HepG2 (cell line): ENCODE measurements around the gene CCDC201. TPM values are rescaled to one million over a fixed set of nuclear protein-coding genes. Genes with fewer than 3 reads are reported as not detected.

Experiments
- ATAC-seq: fragments of 200-7000 bp; cut with Tn5 transposase; 3 replicates; pipeline ENCODE4 v1.9.1; 2020; ENCODE audit warnings: mild to moderate bottlenecking, moderate library complexity
- BruUV-seq: library from RNA; stranded (reverse); fragments of 400-500 nt; replicated peaks from 2 replicates; lab custom pipeline; 2021; lab: Mats Ljungman, UMichigan
- CTCF ChIA-PET: fragments of 300-600 bp; formaldehyde crosslinking; extraction: SDS; loops from one replicate; lab custom pipeline; 2021; ENCODE audit warnings: low total read pairs, inconsistent platforms, low intra/inter-chr PET ratio; lab: Yijun Ruan, JAX
- POLR2A ChIA-PET: fragments of 350-600 bp; sonication (Branson Sonifier 250); formaldehyde crosslinking; loops from one replicate; lab custom pipeline; 2020; ENCODE audit warnings: antibody characterized with exemption, inconsistent platforms; lab: Yijun Ruan, JAX
- DNase-seq: peaks from one replicate; pipeline ENCODE4 v3.0.0-alpha.2; 2015; ENCODE audit warnings: low spot score
- FAIRE-seq: peaks from 3 replicates; lab custom pipeline; 2011; peaks lifted over from hg19 to GRCh38; lab: Jason Lieb, UNC
- H2AFZ ChIP-seq: one replicate; pipeline ENCODE4 v1.6.1; 2011; ENCODE audit warnings: low read length, inconsistent platforms
- H3K27ac ChIP-seq: fragments of 300-600 bp; 3 replicates; pipeline ENCODE4 v1.8.0; 2011; ENCODE audit warnings: mixed run types, mild to moderate bottlenecking, mixed read lengths, low read length, inconsistent platforms; ENCODE audit not compliant: insufficient read depth; ENCODE audit errors: extremely low read length
- H3K27me3 ChIP-seq, 2 experiments: fragments of 200-600 bp in 1 of 2; 2 replicates in 1 of 2; 3 replicates in 1 of 2; pipeline versions ENCODE4 v1.6.0 to v1.8.0; 2011; ENCODE audit warnings: low read length in 2 of 2, mild to moderate bottlenecking in 2 of 2, moderate library complexity in 2 of 2, inconsistent platforms in 1 of 2; ENCODE audit not compliant: insufficient read depth in 2 of 2, control insufficient read depth in 1 of 2
- H3K36me3 ChIP-seq, 2 experiments: fragments of 200-600 bp in 1 of 2; replicated peaks in 1 of 2; 2 replicates in 1 of 2; 3 replicates in 1 of 2; pipeline versions ENCODE4 v1.5.1 to v1.8.0; 2011; ENCODE audit warnings: low read length in 2 of 2, inconsistent platforms in 1 of 2; ENCODE audit not compliant: insufficient read depth in 2 of 2, control insufficient read depth in 1 of 2
- H3K4me1 ChIP-seq: 2 replicates; pipeline ENCODE4 v1.5.1; 2012; ENCODE audit warnings: low read length, inconsistent platforms; ENCODE audit not compliant: insufficient read depth
- H3K4me2 ChIP-seq: 2 replicates; pipeline ENCODE4 v1.6.0; 2011; ENCODE audit warnings: low read depth, low read length, inconsistent platforms
- H3K4me3 ChIP-seq, 3 experiments: fragments of 200-600 bp in 1 of 3; sonication (generic), shearing (Covaris generic) in 1 of 3; replicated peaks in 1 of 3; 2 replicates each; pipeline ENCODE4 v1.5.1; 2011 to 2016; ENCODE audit warnings: low read length in 3 of 3, inconsistent platforms in 2 of 3, low read depth in 2 of 3, mild to moderate bottlenecking in 2 of 3, control low read depth in 1 of 3, mixed read lengths in 1 of 3; ENCODE audit not compliant: insufficient read depth in 1 of 3
- H3K79me2 ChIP-seq: one replicate; pipeline ENCODE4 v1.6.1; 2011; ENCODE audit warnings: low read length, inconsistent platforms; ENCODE audit not compliant: insufficient read depth
- H3K9ac ChIP-seq: 2 replicates; pipeline ENCODE4 v1.6.0; 2011; ENCODE audit warnings: mild to moderate bottlenecking, low read depth, low read length, inconsistent platforms; ENCODE audit not compliant: insufficient read depth
- H3K9me3 ChIP-seq: 2 replicates; pipeline ENCODE4 v1.5.1; 2012; ENCODE audit warnings: mild to moderate bottlenecking, low read length
- H4K20me1 ChIP-seq: 2 replicates; pipeline ENCODE4 v1.6.0; 2011; ENCODE audit warnings: inconsistent platforms, mild to moderate bottlenecking, low read length, moderate library complexity; ENCODE audit not compliant: insufficient read depth
- GPN1 ChIP-seq: sonication (generic); formaldehyde crosslinking; IDR thresholded peaks from 2 replicates; pipeline ENCODE4 v1.5.1; 2020; ENCODE audit warnings: missing genetic modification reagents, borderline replicate concordance
- MATR3 ChIP-seq: sonication (generic); formaldehyde crosslinking; IDR thresholded peaks from 2 replicates; pipeline ENCODE4 v1.4.0; 2020; ENCODE audit warnings: missing genetic modification reagents
- NFRKB ChIP-seq: fragments of 450-650 bp; IDR thresholded peaks from 2 replicates; pipeline ENCODE4 v1.6.1; 2017
- PITX1 ChIP-seq: sonication (generic); formaldehyde crosslinking; IDR thresholded peaks from 2 replicates; pipeline ENCODE4 v1.5.1; 2020; ENCODE audit warnings: mild to moderate bottlenecking, missing genetic modification reagents
- SMARCC2 ChIP-seq: fragments of 450-650 bp; IDR thresholded peaks from 2 replicates; pipeline ENCODE4 v1.6.1; 2017; ENCODE audit warnings: antibody characterized with exemption, mild to moderate bottlenecking
- SRSF4 ChIP-seq: fragments of 200-400 bp; formaldehyde crosslinking; IDR thresholded peaks from one replicate; pipeline ENCODE4 v1.6.1; 2018; ENCODE audit warnings: mild to moderate bottlenecking, low read depth, low read length, moderate library complexity; ENCODE audit not compliant: poor library complexity, severe bottlenecking
- SSRP1 ChIP-seq: IDR thresholded peaks from 2 replicates; pipeline ENCODE4 v1.6.1; 2016; ENCODE audit warnings: control low read depth
- ZFAT ChIP-seq: sonication (generic); formaldehyde crosslinking; conservative IDR thresholded peaks from 2 replicates; pipeline ENCODE4 v1.8.1; 2023; ENCODE audit warnings: missing genetic modification reagents, inconsistent platforms
- ZHX2 ChIP-seq, 2 experiments: sonication (generic) in 1 of 2; formaldehyde crosslinking in 1 of 2; IDR thresholded peaks; 2 replicates each; pipeline versions ENCODE4 v1.6.1 to v1.9.0; 2014 to 2022; ENCODE audit warnings: antibody characterized with exemption in 1 of 2, borderline replicate concordance in 1 of 2, inconsistent platforms in 1 of 2, low read depth in 1 of 2, missing genetic modification reagents in 1 of 2
- ZNF264 ChIP-seq: sonication (generic); formaldehyde crosslinking; IDR thresholded peaks from 2 replicates; pipeline ENCODE4 v1.4.0; 2020; ENCODE audit warnings: missing genetic modification reagents
- WGBS: methylation state at CpG from one replicate; pipeline ENCODE4 v1.1.6; 2017; ENCODE audit warnings: low lambda C conversion rate; 5-methylcytosine and 5-hydroxymethylcytosine counted together
- in situ Hi-C: cut with HindIII; loops from 2 replicates; pipeline ENCODE4 v1.10.0; 2017; ENCODE audit warnings: low pct_unique_long_range_greater_than_20kb; ENCODE audit not compliant: extremely low pct_ligation_motif_present
- intact Hi-C: fragments of 100-400 bp; cut with micrococcal nuclease; formaldehyde crosslinking; loops from one replicate; pipeline ENCODE4 v1.10.0; 2022; ENCODE audit not compliant: unreplicated experiment
- polyA plus RNA-seq, 8 experiments: library from polyadenylated mRNA; depleted of rRNA in 3 of 8; stranded (reverse) in 7 of 8; unstranded in 1 of 8; fragments of >200 nt; fragmentation: Illumina TruSeq in 4 of 8; extraction: Trizol in 4 of 8; gene quantifications; 2 replicates each; pipeline versions ENCODE4 v1.2.1 to v1.2.3, GENCODE V29; 2011 to 2016; ENCODE audit warnings: low read depth in 4 of 8, missing spikeins in 1 of 8, mixed read lengths in 1 of 8; ENCODE audit not compliant: insufficient read depth in 1 of 8
- total RNA-seq, 5 experiments: library from RNA; depleted of rRNA; stranded (reverse); fragments of >200 nt; fragmentation: Illumina TruSeq; extraction: Trizol; gene quantifications; 2 replicates each; pipeline ENCODE4 v1.2.3, GENCODE V29; 2016; ENCODE audit warnings: low read depth in 1 of 5

The CCDC201 gene
- total and polyA plus RNA-seq, 2 of the 13 experiments (the other 11 are each of a cell fraction or from before 2014, with no cell fraction given): 0.92 TPM; not detected in 1

- H2AFZ ChIP-seq: no peak overlapping the region
- H3K4me2 ChIP-seq: no peak overlapping the region
- no peak overlapping the region for H3K4me3 ChIP-seq
- H4K20me1 ChIP-seq: no peaks in the 10 kb centered on the region
- H3K36me3 ChIP-seq: no peaks in the 10 kb centered on the region
- H3K27me3 ChIP-seq: no peaks in the 10 kb centered on the region
- ChIA-PET POLR2A (interaction anchor here (3.7 to 8.5 kb wide), 3 partner anchors 10 to 20 kb away, joined by 38 to 117 read pairs (median 64); partner anchors contain the start of gene IGFBP1), CTCF (interaction anchor here (0.8 to 1.9 kb wide), 2 partner anchors 9 to 18 kb away, joined by 3 to 11 read pairs; no protein-coding TSS in a partner anchor)
- no peak for DNase-seq
- no peak for TF ChIP-seq ZHX2 (IDR thresholded peaks at IDR 0.05; ENCODE audit: low read depth)
- no peak for TF ChIP-seq ZHX2 (CRISPR knock-in tag; IDR thresholded peaks at IDR 0.05; ENCODE audit: borderline replicate concordance)
- TF ChIP-seq SRSF4: no peak
- no peak for TF ChIP-seq SSRP1 (CRISPR knock-in tag)
- no peak for TF ChIP-seq PITX1 (CRISPR knock-in tag)
- no peak for TF ChIP-seq NFRKB
- no peak for TF ChIP-seq SMARCC2
- TF ChIP-seq MATR3 (CRISPR knock-in tag): no peak
- TF ChIP-seq ZNF264 (CRISPR knock-in tag): no peak
- TF ChIP-seq GPN1: no peak
- TF ChIP-seq ZFAT (CRISPR knock-in tag): no peak
- intact Hi-C loops (loop anchor here (5.0 kb wide), 1 partner anchor 34 kb away; no protein-coding TSS in a partner anchor), in situ Hi-C loops (no loop called here)
- no peak overlapping the region for H3K27ac ChIP-seq
- no peak for ATAC-seq
- H3K4me1 ChIP-seq: peaks cover 63% of the 10 kb centered on the region
- no peak overlapping the region for H3K9ac ChIP-seq
- no peaks in the 10 kb centered on the region for H3K79me2 ChIP-seq
- WGBS: 84% methylated on average over 6 of the region's 6 CpGs
- peaks cover 11% of the 10 kb centered on the region for H3K9me3 ChIP-seq
- FAIRE-seq: no peak
- no TSS peak for BruUV-seq
Observed at GRCh38 chr7:45873355-45873754, 473 bp upstream of the CCDC201 start.
